ENCODE results near the gene BNC1. TPM values are rescaled to one million over a fixed set of nuclear protein-coding genes. Genes with fewer than 3 reads are reported as not detected.

Gene BNC1
- total and polyA plus RNA-seq, 10 of the 15 experiments (the other 5 are each of a cell fraction or from before 2014, with no cell fraction given) = 0.01 TPM; not detected in 9

GRCh38 chr15:83248151-83249029 is 36.1 kb downstream of the BNC1 start:
- Histone ChIP-seq H3K79me2 (ENCODE audit: control insufficient read depth, insufficient read depth, low read length) (no peaks in the 10 kb centered on the region), H3K27ac (ENCODE audit: control insufficient read depth, insufficient read depth) (no peak overlapping the region), H3K4me3 (no peak overlapping the region), H3K9ac (ENCODE audit: control insufficient read depth, insufficient read depth, low read length) (no peak overlapping the region), H3K9me3 (replicated peaks; ENCODE audit: control insufficient read depth, insufficient read depth, low read length) (no peaks in the 10 kb centered on the region), H3K4me2 (ENCODE audit: control insufficient read depth, insufficient read depth) (no peak overlapping the region), H3K4me1 (ENCODE audit: control insufficient read depth, insufficient read depth, low read length) (no peaks in the 10 kb centered on the region), H3K36me3 (ENCODE audit: control insufficient read depth in 2 of 2, insufficient read depth in 2 of 2, low read length in 1 of 2) (no peaks in the 10 kb centered on the region), H3K27me3 (replicated peaks in 1 of 2; ENCODE audit: control insufficient read depth in 2 of 2, insufficient read depth in 2 of 2, low read length in 1 of 2) (no peaks in the 10 kb centered on the region; a peak in 2 of 4 replicates), H4K20me1 (ENCODE audit: control insufficient read depth, insufficient read depth) (no peaks in the 10 kb centered on the region), H2AFZ (ENCODE audit: control insufficient read depth, low read depth, low read length) (peak overlapping the region; percentile 21)
- SMC1A ChIA-PET (ENCODE audit: uncharacterized antibody, unreplicated experiment) = interaction anchor here (0.8 to 3.9 kb wide), 18 partner anchors 10 to 787 kb away, joined by 3 to 24 read pairs (median 3); no protein-coding TSS in a partner anchor
- in situ Hi-C loops (cut with MboI) = no loop called here
- intact Hi-C loops (cut with micrococcal nuclease; ENCODE audit: unreplicated experiment) = loop anchor here (1.0 to 2.0 kb wide), 3 partner anchors 34 to 311 kb away; no protein-coding TSS in a partner anchor
- CTCF ChIA-PET = interaction anchor here (0.6 to 4.4 kb wide), 40 partner anchors 9 to 785 kb away, joined by 3 to 42 read pairs (median 6); partner anchors contain the start of gene C15orf40
- ATAC-seq = peak; percentile 85
- WGBS (ENCODE audit: insufficient coverage, insufficient replicate concordance, low lambda C conversion rate, missing lambda C conversion rate) = 44% methylated on average over 11 of the region's 11 CpGs
- POLR2A ChIA-PET = interaction anchor here (0.6 to 1.2 kb wide), 2 partner anchors 41 to 132 kb away, joined by 3 read pairs; partner anchors contain the start of gene HDGFL3
- BruUV-seq (replicated peaks) = no TSS peak
- RAD21 ChIA-PET (ENCODE audit: unreplicated experiment) = interaction anchor here (0.6 to 4.2 kb wide), 12 partner anchors 29 to 323 kb away, joined by 3 to 21 read pairs (median 3); no protein-coding TSS in a partner anchor
- FAIRE-seq = peak; percentile 38
- peak; percentile 24 for DNase-seq (ENCODE audit: low read depth, low spot score)
- TF ChIP-seq ZNF24 (IDR thresholded peaks at IDR 0.05) (no peak), FOXM1 (IDR thresholded peaks at IDR 0.05; ENCODE audit: low read depth, low read length) (no peak), HDAC6 (IDR thresholded peaks at IDR 0.05; ENCODE audit: unreplicated experiment) (no peak), USF2 (IDR thresholded peaks at IDR 0.05; ENCODE audit: borderline replicate concordance, low read depth, low read length) (no peak), TCF12 (IDR thresholded peaks at IDR 0.05; ENCODE audit: low read depth, low read length) (no peak), ATF7 (IDR thresholded peaks at IDR 0.05; ENCODE audit: low read depth) (no peak), RAD21 (IDR thresholded peaks at IDR 0.05; ENCODE audit: insufficient read depth, low read depth, low read length) (peak; percentile 86), MTA2 (IDR thresholded peaks at IDR 0.05; ENCODE audit: low read depth) (no peak), ZBTB40 (IDR thresholded peaks at IDR 0.05; ENCODE audit: borderline replicate concordance) (no peak), E4F1 (IDR thresholded peaks at IDR 0.05; ENCODE audit: borderline replicate concordance, partially characterized antibody) (no peak), E2F4 (IDR thresholded peaks at IDR 0.05; ENCODE audit: low read depth, low read length) (no peak), RBBP5 (conservative IDR thresholded peaks at IDR 0.05) (no peak), CHD1 (IDR thresholded peaks at IDR 0.05; ENCODE audit: low read depth, low read length) (no peak)

Data from GM12878 (cell line).